Right lobe of liver (tissue), 6 donors: ENCODE measurements around the gene UBL3. TPM values are rescaled to one million over a fixed set of nuclear protein-coding genes. Genes with fewer than 3 reads are reported as not detected.

Source experiments
- ATAC-seq, 4 donors: fragments of 200-7000 bp; cut with Tn5 transposase; one replicate each; pipeline ENCODE4 v1.9.1; 2020; ENCODE audit warnings: mild to moderate bottlenecking in 4 of 4, moderate library complexity in 4 of 4
- DNase-seq, 3 donors: peaks; one replicate each; pipeline ENCODE4 v3.0.0-alpha.2; 2020
- H3K27ac ChIP-seq, 3 donors: fragments of 200-600 bp; one replicate each; pipeline ENCODE4 v1.8.0; 2022
- H3K27me3 ChIP-seq, 2 donors: fragments of 200-600 bp; one replicate each; pipeline ENCODE4 v1.8.0; 2022
- H3K36me3 ChIP-seq, 4 donors: fragments of 200-600 bp; sonication (generic) in 1 of 4; one replicate each; pipeline versions ENCODE4 v1.5.1 to v1.8.0; 2017 to 2022; ENCODE audit warnings: control low read depth in 1 of 4
- H3K4me1 ChIP-seq, 4 donors: fragments of 200-600 bp; sonication (generic) in 1 of 4; one replicate each; pipeline versions ENCODE4 v1.5.1 to v1.8.0; 2017 to 2022; ENCODE audit warnings: control low read depth in 1 of 4
- H3K4me3 ChIP-seq, 3 donors: fragments of 200-600 bp; one replicate each; pipeline ENCODE4 v1.8.0; 2022
- H3K9me3 ChIP-seq, 4 donors: fragments of 200-600 bp; sonication (generic) in 1 of 4; one replicate each; pipeline versions ENCODE4 v1.5.1 to v1.8.0; 2017 to 2022; ENCODE audit warnings: control low read depth in 1 of 4
- CTCF ChIP-seq, 4 donors: fragments of 200-600 bp in 3 of 4; fragments of 450-650 bp in 1 of 4; IDR thresholded peaks; one replicate each; pipeline versions ENCODE4 v1.5.1 to v1.8.0; 2016 to 2022; ENCODE audit warnings: antibody characterized with exemption in 4 of 4, mild to moderate bottlenecking in 2 of 4
- POLR2A ChIP-seq: fragments of 450-650 bp; IDR thresholded peaks from one replicate; pipeline ENCODE4 v1.6.1; 2017; ENCODE audit warnings: antibody characterized with exemption, mild to moderate bottlenecking
- WGBS: methylation state at CpG from one replicate; pipeline ENCODE4 v1.1.6; 2018; ENCODE audit warnings: low coverage, low lambda C conversion rate; ENCODE audit not compliant: insufficient coverage; ENCODE audit errors: missing lambda C conversion rate; 5-methylcytosine and 5-hydroxymethylcytosine counted together
- intact Hi-C, 2 donors: fragments of 100-400 bp; cut with DNase I; formaldehyde crosslinking; loops; one replicate each; pipeline versions ENCODE4 v1.11.2 to v1.14.1; 2022
- total RNA-seq, 6 experiments: library from RNA; depleted of rRNA in 2 of 6; stranded (reverse); fragments of >200 nt in 2 of 6; fragmentation: NEBNext Ultra II Directional in 3 of 6; extraction: Animal tissue kit (Norgen Biotek cat#: 25700) in 3 of 6; gene quantifications; one replicate each; pipeline versions ENCODE4 v1.1.0 to v1.2.4, GENCODE V29; 2016 to 2023
- donor health status: DM: no; HTN: yes; CAD: no.
- donor health status: DM: no; HTN: no; CAD: no.
- donor health status: DM: no; HTN: no; CAD: no.
- donor health status: DM: no; HTN: yes; CAD: no.
- donor health status: DM: no; HTN: yes; CAD: no.

The UBL3 gene
- total RNA-seq, 6 experiments from 2014 or later, result 15.7 to 28.6 (median 23.5) TPM

GRCh38 chr13:29845440-29846056 lies 4.9 kb downstream of the UBL3 start:
- H3K27ac ChIP-seq, result no peak overlapping the region
- no peak for TF ChIP-seq POLR2A
- TF ChIP-seq CTCF (IDR thresholded peaks at IDR 0.05), result peak; percentile 38 to 51 (median 48)
- H3K4me1 ChIP-seq, result peaks cover 0 to 17% (median 7%) of the 10 kb centered on the region in 4 donors
- ATAC-seq (no peak), DNase-seq (no peak)
- H3K9me3 ChIP-seq, result no peaks in the 10 kb centered on the region
- no peaks in the 10 kb centered on the region for H3K36me3 ChIP-seq
- H3K27me3 ChIP-seq, result no peaks in the 10 kb centered on the region
- WGBS, result 24% methylated on average over 2 of the region's 2 CpGs
- intact Hi-C loops, result loop anchor here in 1 of 2 donors (10.0 kb wide), 1 partner anchor 269 kb away; no protein-coding TSS in a partner anchor
- H3K4me3 ChIP-seq, result no peak overlapping the region

- no peak for DNase-seq
- Histone ChIP-seq H3K4me1 (peaks cover 0 to 17% (median 7%) of the 10 kb centered on the region in 4 donors), H3K27me3 (no peaks in the 10 kb centered on the region), H3K9me3 (no peaks in the 10 kb centered on the region), H3K4me3 (no peak overlapping the region), H3K36me3 (no peaks in the 10 kb centered on the region), H3K27ac (no peak overlapping the region)
- intact Hi-C loops, result loop anchor here in 1 of 2 donors (10.0 kb wide), 1 partner anchor 270 kb away; no protein-coding TSS in a partner anchor
- no CpG with 5 or more reads among the region's 1 CpG for WGBS
- TF ChIP-seq CTCF (IDR thresholded peaks at IDR 0.05) (no peak), POLR2A (no peak)
- ATAC-seq, result no peak
Measured at GRCh38 chr13:29844441-29844840, 6.0 kb downstream of the UBL3 start.

GRCh38 chr13:29840585-29840984 lies 9.8 kb downstream of the UBL3 start:
- Histone ChIP-seq H3K27me3 (no peaks in the 10 kb centered on the region), H3K4me1 (peaks cover 0 to 10% (median 0%) of the 10 kb centered on the region in 4 donors), H3K27ac (no peak overlapping the region), H3K36me3 (no peaks in the 10 kb centered on the region), H3K4me3 (no peak overlapping the region), H3K9me3 (no peaks in the 10 kb centered on the region)
- TF ChIP-seq POLR2A, result no peak
- no peak for TF ChIP-seq CTCF (IDR thresholded peaks at IDR 0.05)
- intact Hi-C loops, result loop anchor here in 1 of 2 donors (10.0 kb wide), 1 partner anchor 274 kb away; no protein-coding TSS in a partner anchor
- DNase-seq, result no peak
- 67% methylated on average over 3 of the region's 3 CpGs for WGBS
- no peak for ATAC-seq

DNA sequence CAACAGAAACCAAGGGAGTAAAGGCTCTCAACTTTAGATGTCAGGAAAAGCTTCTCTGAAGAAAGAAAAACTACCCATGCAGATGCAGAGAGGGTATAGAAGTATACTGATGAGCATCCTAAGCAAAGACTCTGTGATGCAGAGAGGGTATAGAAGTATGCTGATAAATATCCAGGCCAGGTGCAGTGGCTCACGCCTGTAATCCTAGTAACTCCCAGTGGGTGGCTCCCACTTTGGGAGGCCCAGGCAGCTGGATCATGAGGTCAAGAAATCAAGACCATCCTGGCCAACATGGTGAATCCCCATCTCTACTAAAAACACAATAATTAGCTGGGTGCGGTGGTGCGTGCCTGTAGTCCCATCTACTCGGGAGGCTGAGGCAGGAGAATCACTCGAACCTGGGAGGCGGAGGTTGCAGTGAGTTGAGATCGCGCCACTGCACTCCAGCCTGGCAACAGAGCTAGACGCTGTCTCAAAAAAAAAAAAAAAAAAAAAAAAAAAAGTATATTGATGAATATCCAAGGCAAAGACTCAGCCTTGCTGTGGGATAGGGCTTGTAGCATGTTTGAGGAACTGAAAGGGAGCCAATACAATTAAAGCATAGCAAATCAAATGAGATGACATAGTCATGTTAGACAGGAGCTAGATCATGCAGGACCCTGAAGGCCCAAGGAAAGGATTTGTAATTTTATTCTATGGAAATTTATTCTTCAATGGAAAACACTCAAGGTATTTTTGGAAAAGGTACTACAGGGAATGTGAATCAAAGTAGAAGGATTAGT lies 14.9 kb downstream of the UBL3 start:
- peak in 1 of 4 donors; percentile 48 for ATAC-seq
- Histone ChIP-seq H3K27me3 (no peaks in the 10 kb centered on the region), H3K36me3 (no peaks in the 10 kb centered on the region), H3K9me3 (no peaks in the 10 kb centered on the region), H3K27ac (no peak overlapping the region), H3K4me1 (no peaks in the 10 kb centered on the region), H3K4me3 (no peak overlapping the region)
- intact Hi-C loops, result no loop called here
- no peak for DNase-seq
- WGBS, result no CpG with 5 or more reads among the region's 9 CpGs
- TF ChIP-seq CTCF (IDR thresholded peaks at IDR 0.05) (no peak), POLR2A (no peak)
